AG09319 (cell line): Measurements from ENCODE around the gene MYBPH.

Experiments
- DNase-seq: peaks from one replicate; pipeline ENCODE4 v3.0.0-alpha.2; 2010; ENCODE audit warnings: low read depth; ENCODE audit errors: extremely low read depth
- TF ChIP-seq, protein P1 (sequence below): IDR thresholded peaks from 2 replicates; pipeline ENCODE4 v1.5.1; 2011; ENCODE audit warnings: low read depth, mild to moderate bottlenecking, inconsistent platforms, low read length, moderate library complexity

MYBPH gene

DNA sequence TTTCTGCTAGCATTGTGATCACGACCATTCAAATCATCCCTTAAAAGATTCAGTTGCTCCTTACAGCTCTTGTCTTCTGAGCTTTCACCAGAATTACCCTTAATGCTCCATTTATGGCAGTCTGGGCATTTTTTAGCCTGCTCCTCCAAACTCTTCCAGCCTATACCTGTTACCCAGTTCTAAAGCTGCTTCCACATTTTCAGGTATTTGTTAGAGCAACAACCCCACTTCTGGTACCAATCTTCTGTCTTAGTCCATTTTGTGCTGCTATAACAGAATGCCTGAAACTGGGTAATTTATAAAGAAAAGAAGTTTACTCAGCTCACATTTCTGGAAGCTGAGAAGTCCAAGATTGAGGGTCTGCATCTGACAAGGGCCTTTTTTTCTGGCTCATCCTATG is 17.2 kb downstream of the MYBPH start:
- TF ChIP-seq, protein P1, sequence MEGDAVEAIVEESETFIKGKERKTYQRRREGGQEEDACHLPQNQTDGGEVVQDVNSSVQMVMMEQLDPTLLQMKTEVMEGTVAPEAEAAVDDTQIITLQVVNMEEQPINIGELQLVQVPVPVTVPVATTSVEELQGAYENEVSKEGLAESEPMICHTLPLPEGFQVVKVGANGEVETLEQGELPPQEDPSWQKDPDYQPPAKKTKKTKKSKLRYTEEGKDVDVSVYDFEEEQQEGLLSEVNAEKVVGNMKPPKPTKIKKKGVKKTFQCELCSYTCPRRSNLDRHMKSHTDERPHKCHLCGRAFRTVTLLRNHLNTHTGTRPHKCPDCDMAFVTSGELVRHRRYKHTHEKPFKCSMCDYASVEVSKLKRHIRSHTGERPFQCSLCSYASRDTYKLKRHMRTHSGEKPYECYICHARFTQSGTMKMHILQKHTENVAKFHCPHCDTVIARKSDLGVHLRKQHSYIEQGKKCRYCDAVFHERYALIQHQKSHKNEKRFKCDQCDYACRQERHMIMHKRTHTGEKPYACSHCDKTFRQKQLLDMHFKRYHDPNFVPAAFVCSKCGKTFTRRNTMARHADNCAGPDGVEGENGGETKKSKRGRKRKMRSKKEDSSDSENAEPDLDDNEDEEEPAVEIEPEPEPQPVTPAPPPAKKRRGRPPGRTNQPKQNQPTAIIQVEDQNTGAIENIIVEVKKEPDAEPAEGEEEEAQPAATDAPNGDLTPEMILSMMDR, result no peak
- no peak for DNase-seq

DNA sequence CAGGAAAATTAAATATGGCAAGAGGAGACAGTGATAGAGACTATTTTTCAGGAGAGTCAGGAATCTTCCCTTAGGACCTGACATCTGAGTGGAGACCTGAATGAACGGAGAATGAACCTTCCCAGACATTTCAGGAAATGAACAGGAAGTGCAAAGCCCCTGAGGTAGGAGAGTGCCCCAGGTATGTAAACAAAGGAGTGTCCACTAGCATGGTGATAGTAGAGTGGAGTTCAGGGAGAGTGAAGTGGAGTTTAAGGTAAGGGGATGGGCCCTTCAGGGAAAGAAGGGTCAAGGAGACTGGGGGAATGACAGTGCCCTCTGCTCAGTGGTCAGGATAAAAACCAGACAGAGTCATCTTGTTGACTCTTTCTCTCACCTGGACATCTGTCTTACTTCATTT is 19.3 kb downstream of the MYBPH start:
- TF ChIP-seq, protein P1, result no peak
- DNase-seq, result no peak

DNA sequence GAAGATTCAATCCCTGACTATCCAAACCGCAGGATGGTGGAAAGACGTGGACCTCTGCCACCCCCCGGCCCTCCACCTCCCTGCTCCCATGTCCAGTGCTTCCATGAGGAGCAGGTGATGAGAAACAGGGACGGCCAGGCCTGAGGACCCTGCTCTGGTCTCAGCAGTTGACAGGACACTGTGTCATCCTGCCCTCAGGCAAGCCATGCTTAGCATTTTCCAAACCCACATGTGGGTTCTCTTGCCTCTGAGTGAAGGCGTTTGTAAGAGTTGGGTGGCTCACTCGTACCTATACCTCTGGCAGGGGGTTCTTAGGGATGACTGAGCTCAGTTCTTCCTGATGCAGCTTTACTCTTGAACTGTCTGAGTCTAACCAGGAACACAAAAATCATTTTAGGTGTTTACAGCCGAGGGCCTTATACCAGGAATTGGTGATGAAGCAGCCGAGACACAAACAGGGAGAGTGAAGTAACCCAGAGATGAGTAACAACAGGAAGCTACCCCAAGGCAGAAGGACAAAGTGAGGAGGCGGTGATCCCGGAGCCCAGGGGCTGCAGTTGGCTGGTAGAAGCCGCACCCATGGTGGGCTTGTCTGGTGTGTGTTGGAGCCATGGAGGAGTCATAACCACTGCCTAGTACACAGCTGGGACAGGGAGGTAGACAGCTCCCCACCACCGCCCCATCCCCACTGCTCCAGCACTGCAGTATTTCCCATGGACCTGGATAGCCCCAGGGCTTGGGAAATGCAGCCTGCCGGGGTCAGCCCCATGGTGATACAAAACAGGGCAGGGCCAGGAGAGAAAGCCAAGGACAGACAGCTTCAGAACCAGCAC is 21.4 kb downstream of the MYBPH start:
- TF ChIP-seq, protein P1, result no peak
- no peak for DNase-seq

DNA sequence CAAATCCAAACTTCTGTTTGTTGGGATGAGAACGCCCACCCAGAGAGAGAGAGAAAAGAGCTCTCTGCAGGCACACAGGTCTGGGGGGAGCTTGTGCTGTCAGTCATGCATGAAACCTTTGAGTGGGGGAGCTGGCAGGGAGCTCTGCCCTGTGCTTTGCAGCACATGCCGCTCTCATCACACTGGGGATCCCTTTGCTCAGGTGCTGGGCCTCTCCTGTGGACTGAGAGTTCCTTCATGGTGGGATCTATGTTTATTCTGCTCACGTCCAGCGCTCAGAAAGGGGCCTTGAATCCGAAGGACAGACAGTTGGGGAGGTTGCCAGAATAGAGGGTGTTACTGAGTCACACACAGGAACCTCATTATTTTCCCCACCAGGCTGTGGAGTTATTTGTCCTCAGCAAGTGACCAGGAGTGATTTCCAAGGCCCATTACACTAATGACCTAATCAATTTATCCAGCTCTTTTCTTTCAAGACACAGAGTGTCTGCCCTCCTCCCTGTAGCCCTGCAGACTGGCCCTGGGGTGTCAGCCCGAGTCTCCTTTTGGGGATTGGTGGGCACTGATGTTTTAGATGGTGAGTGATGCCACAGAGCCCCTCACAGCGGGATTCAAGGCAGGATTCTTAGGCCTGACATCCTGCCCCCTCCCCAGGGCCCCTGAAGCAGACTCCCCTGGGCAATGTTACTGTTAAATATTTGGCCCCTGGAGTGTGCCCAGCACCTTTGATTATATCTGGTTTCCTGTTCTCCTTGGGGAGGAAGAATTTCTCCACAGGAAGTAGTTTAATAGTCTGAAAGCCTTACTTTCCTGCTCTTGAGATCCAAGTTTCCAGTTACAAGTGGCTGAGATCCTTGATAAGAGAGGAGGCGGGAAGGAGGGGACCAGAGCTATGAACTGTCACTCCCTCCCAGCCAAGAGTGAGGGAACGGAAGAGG is 22.3 kb downstream of the MYBPH start:
- TF ChIP-seq, protein P1, result no peak
- no peak for DNase-seq

DNA sequence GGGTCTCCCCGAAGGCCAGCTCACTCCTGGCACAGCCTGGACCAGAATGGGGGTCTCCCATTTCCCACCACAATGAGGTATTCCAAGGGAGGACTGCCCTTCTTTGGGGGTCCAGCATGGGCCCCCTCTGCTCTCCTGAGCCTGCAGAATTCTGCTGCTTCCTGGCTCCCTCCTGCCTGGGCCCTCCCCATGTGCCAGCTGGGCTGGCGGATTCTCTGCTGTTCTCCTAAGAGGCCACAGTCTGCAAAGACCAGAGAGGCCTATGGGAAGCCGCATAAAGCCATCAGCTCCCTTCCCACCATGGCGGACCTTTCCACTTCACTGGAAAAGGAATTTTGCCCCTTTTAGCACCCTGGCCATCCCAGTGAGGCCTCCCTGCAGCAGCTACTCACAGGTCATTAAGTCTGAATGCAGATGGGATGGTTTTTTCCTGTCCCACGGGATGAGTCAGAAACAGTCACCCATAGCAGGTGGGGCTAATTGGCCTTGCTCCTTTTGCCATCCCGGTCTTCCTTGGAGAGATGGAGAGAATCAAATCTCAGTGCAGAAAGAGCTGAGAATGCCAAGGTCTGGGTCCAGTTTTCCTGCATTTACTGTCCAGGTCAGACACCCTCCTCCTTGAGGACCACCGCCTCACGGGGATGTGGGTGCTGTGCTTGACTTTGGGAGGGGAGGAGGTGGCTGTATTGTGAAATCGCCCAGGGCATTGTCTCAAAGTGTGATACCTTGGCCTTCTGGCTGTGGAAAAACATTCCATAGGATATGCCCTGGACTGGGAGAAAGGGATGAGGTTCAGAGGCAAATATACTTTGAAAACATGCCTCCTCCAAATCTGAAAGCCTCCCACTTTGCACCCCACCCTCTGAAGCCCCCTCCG is 23.2 kb downstream of the MYBPH start:
- DNase-seq, result no peak
- TF ChIP-seq, protein P1, result no peak

DNA sequence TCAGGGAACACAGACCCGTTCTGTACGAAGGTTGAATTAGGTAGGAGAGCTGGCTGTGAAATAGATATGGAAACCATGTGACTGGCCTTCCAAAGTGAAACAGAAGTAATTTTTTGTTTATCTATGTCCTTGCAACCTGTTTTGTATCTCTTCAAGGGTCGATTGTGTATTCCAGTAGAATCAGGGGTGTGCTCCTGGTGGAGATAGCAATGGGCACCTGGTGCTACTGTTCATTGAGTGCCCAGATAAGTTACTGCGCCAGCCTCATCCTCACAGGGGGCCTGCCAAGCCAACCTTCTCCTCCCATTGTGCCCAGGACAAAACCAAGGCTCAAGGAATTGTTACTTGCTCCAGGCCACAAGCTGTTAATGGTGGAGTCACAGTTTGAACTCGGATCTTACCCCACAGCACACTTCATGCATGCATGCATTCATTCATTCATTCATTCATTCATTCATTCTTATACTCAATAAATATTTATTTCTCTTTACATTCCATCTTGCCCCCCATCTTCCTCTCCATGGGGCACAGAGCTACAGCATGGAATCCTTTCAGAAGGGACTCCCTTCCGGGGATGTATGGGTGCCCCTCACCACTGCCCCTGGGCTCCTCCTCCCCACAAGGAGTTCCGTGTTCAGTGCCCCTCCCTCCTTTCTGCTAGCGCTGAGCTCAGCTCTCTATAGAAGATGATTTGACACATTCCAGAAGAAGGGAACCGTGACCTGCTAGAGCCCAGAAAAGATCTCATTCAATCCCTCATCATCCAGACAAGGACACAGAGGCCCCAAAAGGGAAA is 24.1 kb downstream of the MYBPH start:
- no peak for DNase-seq
- TF ChIP-seq, protein P1, result no peak
